ENCODE measurements around the gene OR13D1.

GRCh38 chr9:104740621-104741020 lies 46.3 kb downstream of the OR13D1 start:
- TF ChIP-seq, protein P1, sequence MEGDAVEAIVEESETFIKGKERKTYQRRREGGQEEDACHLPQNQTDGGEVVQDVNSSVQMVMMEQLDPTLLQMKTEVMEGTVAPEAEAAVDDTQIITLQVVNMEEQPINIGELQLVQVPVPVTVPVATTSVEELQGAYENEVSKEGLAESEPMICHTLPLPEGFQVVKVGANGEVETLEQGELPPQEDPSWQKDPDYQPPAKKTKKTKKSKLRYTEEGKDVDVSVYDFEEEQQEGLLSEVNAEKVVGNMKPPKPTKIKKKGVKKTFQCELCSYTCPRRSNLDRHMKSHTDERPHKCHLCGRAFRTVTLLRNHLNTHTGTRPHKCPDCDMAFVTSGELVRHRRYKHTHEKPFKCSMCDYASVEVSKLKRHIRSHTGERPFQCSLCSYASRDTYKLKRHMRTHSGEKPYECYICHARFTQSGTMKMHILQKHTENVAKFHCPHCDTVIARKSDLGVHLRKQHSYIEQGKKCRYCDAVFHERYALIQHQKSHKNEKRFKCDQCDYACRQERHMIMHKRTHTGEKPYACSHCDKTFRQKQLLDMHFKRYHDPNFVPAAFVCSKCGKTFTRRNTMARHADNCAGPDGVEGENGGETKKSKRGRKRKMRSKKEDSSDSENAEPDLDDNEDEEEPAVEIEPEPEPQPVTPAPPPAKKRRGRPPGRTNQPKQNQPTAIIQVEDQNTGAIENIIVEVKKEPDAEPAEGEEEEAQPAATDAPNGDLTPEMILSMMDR (IDR thresholded peaks at IDR 0.05), result no peak
- no peak for TF ChIP-seq EZH2 (IDR thresholded peaks at IDR 0.05; ENCODE audit: borderline replicate concordance, insufficient read depth, low read depth, low read length, poor library complexity, severe bottlenecking)
